Large intestine (tissue), 3 donors: ENCODE measurements around the gene COX10. TPM values are rescaled to one million over a fixed set of nuclear protein-coding genes. Genes with fewer than 3 reads are reported as not detected.

Experiments
- DNase-seq, 2 donors: peaks; one replicate each; pipeline versions ENCODE4 v3.0.0 to v3.0.0-alpha.2; 2013
- H3K27ac ChIP-seq: one replicate; pipeline ENCODE4 v1.5.1; 2013; ENCODE audit warnings: low read length
- H3K27me3 ChIP-seq: 2 replicates; pipeline ENCODE4 v1.6.1; 2013; ENCODE audit warnings: low read length; ENCODE audit not compliant: control insufficient read depth, insufficient read depth
- H3K36me3 ChIP-seq: 2 replicates; pipeline ENCODE4 v1.6.1; 2013; ENCODE audit warnings: low read length; ENCODE audit not compliant: control insufficient read depth, insufficient read depth
- H3K4me1 ChIP-seq: one replicate; pipeline ENCODE4 v1.6.1; 2013; ENCODE audit warnings: low read length; ENCODE audit not compliant: control insufficient read depth, insufficient read depth
- H3K4me3 ChIP-seq: one replicate; pipeline ENCODE4 v1.5.1; 2013; ENCODE audit warnings: low read length
- H3K9me3 ChIP-seq: one replicate; pipeline ENCODE4 v1.6.1; 2013; ENCODE audit warnings: mild to moderate bottlenecking, low read depth, low read length, moderate library complexity; ENCODE audit not compliant: control insufficient read depth
- WGBS: methylation state at CpG from one replicate; pipeline ENCODE4 v1.1.5; 2013; ENCODE audit warnings: low lambda C conversion rate; ENCODE audit not compliant: insufficient coverage; 5-methylcytosine and 5-hydroxymethylcytosine counted together
- polyA plus RNA-seq: library from polyadenylated mRNA; unstranded; fragments of 120-200 nt; gene quantifications from one replicate; pipeline ENCODE4 v1.2.1, GENCODE V29; 2013

COX10 gene
- polyA plus RNA-seq, 1 donor, result 15.5 TPM

DNA sequence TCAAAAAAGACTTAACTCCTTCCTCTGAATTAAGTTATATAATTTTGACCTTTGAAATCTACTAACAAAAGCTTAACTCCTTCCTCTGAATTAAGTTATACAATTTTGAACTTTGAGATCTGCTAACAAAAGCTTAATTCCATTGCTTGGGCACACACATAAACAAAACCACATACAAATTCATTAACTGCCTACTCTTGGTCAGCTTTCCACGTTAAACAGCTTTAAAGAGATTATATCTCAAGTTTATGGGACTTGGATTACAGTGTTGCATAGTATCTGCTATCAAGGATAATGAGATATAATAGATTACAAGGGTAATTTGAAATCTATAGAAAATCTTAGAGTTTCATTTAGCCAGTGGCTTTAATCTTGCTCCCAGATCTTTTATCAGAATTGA lies 23.5 kb downstream of the COX10 start:
- WGBS, result no CpG with 5 or more reads among the region's 1 CpG
- peak in 1 of 2 donors; percentile 16 for DNase-seq
- H3K27me3 ChIP-seq, result no peaks in the 10 kb centered on the region
- H3K36me3 ChIP-seq, result peaks cover 2% of the 10 kb centered on the region
- H3K4me1 ChIP-seq, result peaks cover under 1% of the 10 kb centered on the region
- H3K4me3 ChIP-seq, result no peak overlapping the region
- no peaks in the 10 kb centered on the region for H3K9me3 ChIP-seq
- H3K27ac ChIP-seq, result no peak overlapping the region

DNA sequence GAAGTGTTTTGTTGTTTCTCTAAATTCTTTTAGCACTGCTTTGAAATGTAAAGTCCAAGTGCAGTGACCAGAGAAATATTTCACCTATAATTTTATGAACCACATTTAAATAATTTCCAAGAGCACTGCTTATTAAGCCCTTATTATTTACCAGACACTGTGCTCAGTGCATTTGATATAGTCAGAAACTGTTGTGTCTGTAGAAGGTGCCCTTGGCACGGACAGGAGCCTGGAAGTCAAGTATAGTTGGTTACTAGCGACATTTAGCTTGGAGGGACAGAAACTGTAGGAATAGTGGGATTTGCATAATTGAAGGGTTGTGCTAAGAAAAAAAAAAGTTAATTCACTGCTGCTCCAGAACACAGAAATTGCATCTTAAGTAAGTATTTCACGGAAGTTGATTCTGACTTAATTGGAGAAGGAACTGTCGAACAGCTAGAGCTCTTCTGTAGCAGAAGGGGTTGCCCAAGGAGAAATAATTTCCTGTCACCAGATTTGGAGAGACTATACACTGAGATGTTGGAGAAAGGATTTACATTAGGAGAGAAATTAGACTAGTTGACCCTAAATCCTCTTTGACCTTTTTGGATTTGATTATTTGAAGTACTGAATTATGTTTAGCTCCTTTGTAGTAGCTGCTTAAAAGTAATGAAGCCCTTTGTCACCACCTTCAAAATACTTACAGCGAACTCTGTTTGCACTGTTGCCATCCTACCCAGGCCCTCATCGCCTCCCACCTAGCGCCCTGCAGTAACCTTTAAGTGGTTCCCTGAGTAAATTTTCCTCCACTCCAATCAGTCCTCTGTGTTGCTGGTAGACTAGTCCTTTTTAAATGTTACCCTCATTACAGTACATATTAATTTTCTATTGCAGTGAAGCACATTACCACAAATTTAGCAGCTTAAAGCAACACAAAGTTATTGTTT lies 25.6 kb downstream of the COX10 start:
- Histone ChIP-seq H3K27ac (no peak overlapping the region), H3K27me3 (no peaks in the 10 kb centered on the region), H3K36me3 (peaks cover 2% of the 10 kb centered on the region), H3K9me3 (no peaks in the 10 kb centered on the region), H3K4me1 (peaks cover 12% of the 10 kb centered on the region), H3K4me3 (no peak overlapping the region)
- DNase-seq, result no peak
- WGBS, result 100% methylated on average over 4 of the region's 7 CpGs

GRCh38 chr17:14095631-14096030 lies 26.3 kb downstream of the COX10 start:
- peaks cover 12% of the 10 kb centered on the region for H3K4me1 ChIP-seq
- H3K27me3 ChIP-seq, result no peaks in the 10 kb centered on the region
- H3K27ac ChIP-seq, result no peak overlapping the region
- WGBS, result no CpG with 5 or more reads among the region's 3 CpGs
- no peak for DNase-seq
- H3K9me3 ChIP-seq, result no peaks in the 10 kb centered on the region
- peaks cover 2% of the 10 kb centered on the region for H3K36me3 ChIP-seq
- no peak overlapping the region for H3K4me3 ChIP-seq

DNA sequence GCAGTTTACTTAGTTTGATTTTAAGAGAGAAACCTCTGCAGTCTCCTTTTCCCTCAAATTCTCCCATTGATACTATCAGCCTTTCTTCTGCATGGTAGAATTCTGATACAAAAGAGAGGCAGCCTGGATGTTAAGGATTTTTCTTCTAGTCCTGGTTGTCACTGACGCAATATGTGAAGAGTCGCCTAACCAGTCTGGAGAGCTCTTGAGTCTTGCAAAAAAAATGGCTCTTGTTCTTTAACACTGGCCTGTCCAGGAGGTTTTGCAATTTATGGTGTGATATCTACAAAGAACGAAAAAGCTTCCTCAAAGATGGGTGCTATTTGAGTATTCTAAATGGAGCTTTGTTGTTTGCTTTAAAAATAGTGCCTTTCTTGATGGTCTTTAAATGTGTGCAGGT lies 28.9 kb downstream of the COX10 start:
- no CpG with 5 or more reads among the region's 3 CpGs for WGBS
- H3K4me1 ChIP-seq, result peaks cover 12% of the 10 kb centered on the region
- H3K9me3 ChIP-seq, result no peaks in the 10 kb centered on the region
- peak; percentile 48 to 49 for DNase-seq
- H3K4me3 ChIP-seq, result no peak overlapping the region
- peaks cover 3% of the 10 kb centered on the region for H3K36me3 ChIP-seq
- H3K27ac ChIP-seq, result no peak overlapping the region
- H3K27me3 ChIP-seq, result no peaks in the 10 kb centered on the region

- no peak for DNase-seq
- no peak overlapping the region for H3K4me3 ChIP-seq
- H3K27ac ChIP-seq, result no peak overlapping the region
- H3K9me3 ChIP-seq, result no peaks in the 10 kb centered on the region
- no CpG with 5 or more reads among the region's 3 CpGs for whole genome bisulfite sequencing
- H3K36me3 ChIP-seq, result peaks cover 2% of the 10 kb centered on the region
- peaks cover 12% of the 10 kb centered on the region for H3K4me1 ChIP-seq
- H3K27me3 ChIP-seq, result no peaks in the 10 kb centered on the region
Measured at GRCh38 chr17:14101976-14102375, 32.7 kb downstream of the COX10 start.

DNA sequence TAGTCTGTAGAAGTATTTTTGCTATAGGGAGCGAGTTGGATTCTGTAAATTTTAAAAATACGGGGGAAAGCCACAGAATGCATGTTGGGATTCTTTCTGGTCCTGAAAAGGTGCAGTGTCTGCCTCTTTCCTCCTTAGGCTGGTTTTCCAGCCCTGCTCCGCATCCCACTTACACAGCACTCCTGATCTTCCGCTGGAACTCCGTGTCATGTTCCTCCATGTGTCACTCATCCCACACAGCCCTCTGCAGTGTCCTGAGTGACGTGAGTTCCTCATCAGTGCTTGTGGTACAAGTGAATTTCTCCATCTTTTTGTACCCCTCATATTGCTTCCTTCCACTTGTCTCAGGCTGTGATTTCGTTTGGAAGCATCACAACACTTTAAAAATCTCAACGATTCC lies 34.5 kb downstream of the COX10 start:
- Histone ChIP-seq H3K36me3 (peaks cover 2% of the 10 kb centered on the region), H3K4me3 (no peak overlapping the region), H3K9me3 (no peaks in the 10 kb centered on the region), H3K27ac (no peak overlapping the region), H3K27me3 (no peaks in the 10 kb centered on the region), H3K4me1 (peaks cover 3% of the 10 kb centered on the region)
- 100% methylated on average over 4 of the region's 8 CpGs for WGBS
- DNase-seq, result no peak

GRCh38 chr17:14104734-14105133 lies 35.4 kb downstream of the COX10 start:
- H3K36me3 ChIP-seq, result peaks cover 2% of the 10 kb centered on the region
- H3K4me3 ChIP-seq, result no peak overlapping the region
- H3K4me1 ChIP-seq, result no peaks in the 10 kb centered on the region
- no peaks in the 10 kb centered on the region for H3K9me3 ChIP-seq
- H3K27ac ChIP-seq, result no peak overlapping the region
- WGBS, result 50% methylated on average over 2 of the region's 3 CpGs
- no peaks in the 10 kb centered on the region for H3K27me3 ChIP-seq
- DNase-seq, result no peak

DNA sequence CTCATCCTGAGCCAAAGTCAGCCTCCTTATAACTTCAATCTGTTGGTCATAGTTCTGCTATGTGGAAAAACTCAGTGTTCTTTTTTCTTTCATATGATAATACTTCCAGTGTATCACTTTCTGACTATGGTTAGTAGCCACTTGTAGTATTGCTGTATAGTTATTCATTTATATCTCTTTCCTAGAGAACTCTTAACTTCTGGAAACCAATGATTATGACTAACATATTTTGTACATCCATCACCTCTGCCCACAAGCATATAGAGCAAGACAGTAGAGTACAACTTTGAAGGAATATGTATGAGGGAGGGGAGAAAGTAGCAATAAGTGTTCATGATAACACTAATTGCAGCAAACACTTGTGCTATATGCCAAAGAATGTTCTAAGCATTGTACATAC lies 38.6 kb downstream of the COX10 start:
- H3K4me3 ChIP-seq, result no peak overlapping the region
- H3K36me3 ChIP-seq, result no peaks in the 10 kb centered on the region
- no peak for DNase-seq
- peaks cover 8% of the 10 kb centered on the region for H3K4me1 ChIP-seq
- H3K27me3 ChIP-seq, result no peaks in the 10 kb centered on the region
- no peak overlapping the region for H3K27ac ChIP-seq
- H3K9me3 ChIP-seq, result no peaks in the 10 kb centered on the region

GRCh38 chr17:14112407-14112806 lies 43.1 kb downstream of the COX10 start:
- Histone ChIP-seq H3K4me1 (peaks cover 8% of the 10 kb centered on the region), H3K27ac (no peak overlapping the region), H3K9me3 (no peaks in the 10 kb centered on the region), H3K4me3 (no peak overlapping the region), H3K27me3 (no peaks in the 10 kb centered on the region), H3K36me3 (no peaks in the 10 kb centered on the region)
- WGBS, result no CpG with 5 or more reads among the region's 2 CpGs
- peak in 1 of 2 donors; percentile 18 for DNase-seq

- Histone ChIP-seq H3K27ac (no peak overlapping the region), H3K4me1 (peaks cover 8% of the 10 kb centered on the region), H3K9me3 (no peaks in the 10 kb centered on the region), H3K27me3 (no peaks in the 10 kb centered on the region), H3K36me3 (no peaks in the 10 kb centered on the region), H3K4me3 (no peak overlapping the region)
- WGBS, result no CpG with 5 or more reads among the region's 1 CpG
- no peak for DNase-seq
Measured at GRCh38 chr17:14113137-14113536, 43.8 kb downstream of the COX10 start.
